Epidermal melanocyte (primary cell): ENCODE results near the gene CD44.

ENCODE experiments used
- DNase-seq: peaks from one replicate; pipeline ENCODE4 v3.0.0; 2011; ENCODE audit warnings: low spot score; ENCODE audit not compliant: insufficient read length

Gene CD44

DNA sequence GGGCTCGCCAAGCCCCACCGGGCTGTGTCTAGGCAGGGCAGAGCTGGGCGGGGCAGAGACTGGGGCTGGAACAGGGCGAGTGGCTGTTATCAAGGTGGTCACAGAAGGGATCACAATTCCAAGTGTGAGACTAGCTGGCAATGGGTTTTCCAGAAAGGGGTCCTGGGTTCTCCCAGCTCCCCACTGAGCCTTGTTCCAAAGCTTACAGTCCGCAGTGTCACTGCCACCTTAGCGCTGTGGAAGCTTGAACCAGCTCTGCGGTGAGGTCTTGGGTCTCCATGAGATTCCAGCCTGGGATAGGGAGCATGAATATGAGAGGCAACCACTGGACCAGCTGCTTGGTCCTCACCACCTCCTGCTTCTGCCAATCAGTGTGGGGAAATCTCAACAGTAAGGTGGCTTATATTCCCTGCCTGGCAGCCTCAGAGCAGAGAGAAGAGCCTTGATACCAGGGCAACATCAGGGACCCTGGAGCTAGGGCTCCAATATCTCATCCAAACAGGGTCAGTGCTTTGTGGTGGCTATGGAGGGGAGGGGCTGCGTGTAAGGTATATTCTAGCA, 831 bp downstream of the CD44 start:
- DNase-seq, result no peak

DNA sequence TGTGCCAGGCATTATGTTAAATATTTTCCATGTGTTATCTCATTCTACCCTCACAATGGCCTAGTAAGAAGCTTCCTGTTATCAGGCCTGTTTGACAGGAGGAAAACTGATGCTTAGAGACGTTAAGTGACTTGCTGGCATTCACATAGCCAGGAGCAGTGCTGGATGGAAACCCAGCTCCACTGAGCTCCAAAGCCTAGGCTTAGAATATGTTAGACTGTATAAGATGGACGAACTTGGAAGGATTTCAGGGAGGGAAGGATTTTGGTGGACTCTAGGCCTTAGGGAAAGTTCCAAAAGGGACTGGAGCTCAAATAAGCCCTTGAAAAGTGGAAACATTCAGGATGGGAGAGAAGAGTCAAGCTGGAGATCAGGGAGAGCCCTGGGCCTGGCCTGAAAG, 2.1 kb downstream of the CD44 start:
- no peak for DNase-seq

DNA sequence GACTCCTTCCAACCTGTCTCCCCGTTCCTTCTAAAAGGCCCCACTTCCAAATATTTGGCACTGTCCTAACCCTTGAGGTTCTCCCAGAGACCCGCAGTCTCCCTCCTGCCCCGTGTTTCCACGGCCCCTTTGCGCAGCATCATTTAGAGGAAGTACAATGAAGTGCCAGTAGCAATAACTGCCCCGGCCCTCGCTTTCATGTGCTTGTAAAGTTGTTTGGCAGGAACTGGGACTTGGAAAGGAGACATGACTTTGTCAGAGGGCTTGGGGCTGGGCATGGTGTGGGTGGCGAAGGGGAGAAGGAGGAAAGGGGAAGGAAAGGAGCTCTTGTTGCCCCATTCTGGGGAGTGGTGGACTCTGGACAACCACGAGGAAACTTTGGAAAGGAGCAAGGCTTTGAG, 2.6 kb downstream of the CD44 start:
- DNase-seq, result no peak

DNA sequence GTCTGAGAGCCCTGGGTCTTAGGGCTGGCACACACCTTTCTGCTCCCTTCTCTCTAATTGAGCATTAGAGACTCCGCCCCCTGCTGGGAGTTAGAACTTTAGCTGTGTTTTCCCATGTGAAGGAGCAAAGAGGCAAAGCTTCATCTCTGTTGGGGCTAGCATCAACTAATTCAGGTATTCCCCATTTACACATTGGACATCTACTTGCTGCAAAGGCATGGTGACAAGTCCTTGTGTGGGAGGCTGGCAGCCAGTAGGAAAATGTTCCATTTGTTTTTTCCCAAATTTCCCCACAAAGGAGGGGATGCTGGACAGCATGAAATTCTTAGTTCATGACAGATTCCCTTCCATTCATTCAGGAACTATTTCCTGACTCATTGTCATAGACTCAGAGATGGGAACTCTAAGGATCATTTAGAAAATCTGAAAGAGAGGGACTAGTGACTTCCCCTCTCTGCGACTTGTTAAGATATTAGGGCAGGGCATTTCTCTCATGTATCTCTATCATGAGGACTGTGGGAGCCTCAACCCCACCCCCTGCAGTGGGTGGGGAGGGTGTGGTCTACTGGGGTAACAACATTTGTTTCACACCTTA, 3.6 kb downstream of the CD44 start:
- DNase-seq, result no peak

DNA sequence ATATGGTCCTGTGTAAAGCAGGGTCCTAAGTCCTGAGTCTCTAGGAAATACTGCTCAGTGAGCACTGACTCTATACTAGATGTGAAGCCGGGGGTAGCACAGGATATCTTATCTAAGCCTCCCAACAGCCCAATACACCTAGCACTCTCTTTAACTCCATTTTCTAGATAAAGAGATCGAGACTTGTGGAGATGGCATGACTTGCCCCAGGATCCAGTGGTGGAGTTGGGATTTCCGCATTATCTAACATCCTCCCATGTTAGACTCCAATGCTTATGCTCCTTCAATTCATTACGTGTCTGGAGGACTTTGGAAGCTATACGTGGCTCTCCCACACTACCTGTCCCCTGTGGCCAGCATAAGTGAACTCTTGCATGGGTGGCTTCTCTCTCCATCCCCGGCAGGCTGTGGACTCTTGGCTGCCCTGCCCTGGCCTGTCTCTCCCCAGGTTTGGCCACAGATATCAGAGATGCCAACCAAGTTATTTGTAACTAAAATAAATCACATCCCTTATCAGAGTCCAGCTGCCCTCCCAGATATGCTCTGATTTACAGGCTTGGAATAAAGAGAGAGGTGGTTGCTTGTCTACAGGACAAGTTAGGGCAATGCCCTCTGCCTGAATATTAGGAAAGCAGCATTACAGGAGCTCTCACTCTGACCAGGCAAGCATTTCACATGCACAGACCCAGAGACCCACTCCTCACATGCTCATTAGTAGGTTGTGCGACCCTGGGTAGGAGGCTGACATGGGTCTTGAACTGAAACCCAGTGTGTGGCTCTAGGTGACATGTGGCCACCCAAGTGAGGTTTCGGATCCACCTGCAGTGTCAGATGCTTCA, 4.5 kb downstream of the CD44 start:
- DNase-seq, result no peak

DNA sequence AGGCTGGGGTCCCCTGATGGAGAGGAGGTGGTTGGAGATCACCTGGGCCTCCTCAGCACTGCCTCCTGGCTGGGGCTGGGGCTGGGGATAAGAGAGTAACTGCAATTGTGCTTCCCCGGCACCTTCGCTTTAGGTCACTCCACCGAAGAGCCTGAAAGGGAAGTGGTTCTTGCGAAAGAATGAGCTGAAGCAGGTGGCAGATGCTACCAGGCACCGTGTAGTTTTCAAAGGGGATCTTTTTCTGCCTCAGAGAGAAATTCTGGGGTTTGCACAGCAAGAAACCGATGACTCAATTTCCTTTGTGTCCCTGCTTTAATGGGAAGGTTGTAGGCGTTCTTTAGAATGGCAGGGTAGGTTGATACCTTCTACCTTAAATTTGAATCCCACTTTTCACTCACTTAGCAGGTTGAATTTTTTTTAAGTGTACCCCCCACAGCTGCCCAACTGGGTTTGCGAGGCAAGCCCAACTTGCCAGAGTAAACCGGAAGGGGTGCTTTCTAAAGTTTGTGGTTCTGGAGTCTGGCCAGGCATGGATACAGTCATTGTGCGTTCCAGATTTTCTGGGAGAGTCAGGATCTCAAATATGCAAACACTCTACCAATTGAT, 5.3 kb downstream of the CD44 start:
- DNase-seq, result no peak

DNA sequence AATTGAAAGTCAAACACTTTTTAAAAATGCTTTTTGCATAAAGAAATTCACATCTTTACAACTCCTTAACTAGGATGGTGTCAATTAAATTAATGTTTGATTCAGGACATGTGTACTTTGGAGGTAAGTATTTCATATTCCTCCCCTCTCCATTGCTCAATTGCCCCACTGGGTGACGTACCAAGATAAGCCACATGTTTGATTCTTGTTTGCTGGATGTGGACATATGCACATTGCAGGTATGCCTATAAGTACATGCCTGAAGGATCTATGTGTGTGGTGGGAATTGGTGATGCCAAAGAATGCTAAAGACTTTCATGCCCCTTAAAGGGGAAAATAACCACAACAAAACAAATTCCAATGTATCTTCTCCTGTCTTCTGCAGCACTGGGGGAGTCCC, 5.8 kb downstream of the CD44 start:
- DNase-seq, result no peak

DNA sequence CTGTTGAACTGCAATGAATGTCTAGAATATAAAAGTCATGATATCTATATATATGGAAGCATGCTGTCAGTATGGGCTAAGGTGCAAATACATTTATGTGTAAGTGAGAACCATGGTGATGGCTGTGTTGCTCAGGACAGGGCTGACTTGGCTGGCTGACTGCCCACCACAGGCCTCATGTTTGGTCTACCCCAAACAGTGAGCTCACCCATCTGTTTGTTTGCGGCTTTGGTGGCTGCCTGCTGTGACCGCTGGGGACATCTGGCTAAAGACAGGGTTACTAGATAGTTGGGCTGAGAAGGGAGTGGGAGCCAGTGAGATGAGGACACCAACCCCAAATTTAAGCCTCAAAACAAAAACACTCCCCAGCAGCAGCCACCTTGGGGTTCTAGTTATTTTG, 6.3 kb downstream of the CD44 start:
- DNase-seq, result no peak

DNA sequence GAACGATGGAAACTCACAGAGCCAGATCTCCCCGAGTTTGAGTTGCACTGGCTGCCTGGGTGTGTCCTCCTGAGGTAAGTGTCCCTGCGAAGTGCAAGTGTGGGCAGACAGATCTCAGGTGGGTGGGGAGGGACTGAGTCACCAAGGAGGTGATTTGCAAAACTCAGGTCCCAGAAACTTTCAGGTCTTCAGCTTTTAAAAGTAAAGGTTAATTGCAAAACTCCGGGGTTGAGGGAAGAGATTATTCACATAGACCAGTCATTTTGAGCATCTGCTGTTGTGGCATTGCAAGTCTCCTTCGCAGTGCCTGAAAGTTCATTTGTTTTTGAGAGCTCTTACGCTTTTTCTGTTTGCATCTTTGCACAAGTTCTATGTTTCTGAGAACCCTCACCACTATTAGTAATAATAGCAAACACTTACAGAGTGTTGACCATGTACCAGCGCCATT, 7.1 kb downstream of the CD44 start:
- no peak for DNase-seq

DNA sequence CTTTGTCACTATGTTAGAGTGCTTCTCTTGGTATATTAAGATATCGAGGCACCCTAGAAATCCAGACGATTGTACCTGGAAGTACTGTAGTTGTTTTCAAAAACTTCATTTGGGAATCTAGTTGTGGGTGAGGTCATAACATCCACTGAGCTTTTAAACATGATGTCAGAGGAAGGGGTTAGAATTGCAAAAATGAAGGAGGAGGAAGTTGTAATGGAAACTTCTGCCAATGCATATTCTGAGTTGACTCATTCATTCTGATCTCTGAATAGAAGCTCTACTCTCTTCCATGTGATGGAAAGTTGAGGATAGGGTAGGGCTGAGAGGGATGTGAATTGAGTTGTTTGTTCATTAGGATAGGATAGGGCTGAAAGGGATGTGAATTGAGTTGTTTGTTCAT, 7.7 kb downstream of the CD44 start:
- DNase-seq, result no peak

DNA sequence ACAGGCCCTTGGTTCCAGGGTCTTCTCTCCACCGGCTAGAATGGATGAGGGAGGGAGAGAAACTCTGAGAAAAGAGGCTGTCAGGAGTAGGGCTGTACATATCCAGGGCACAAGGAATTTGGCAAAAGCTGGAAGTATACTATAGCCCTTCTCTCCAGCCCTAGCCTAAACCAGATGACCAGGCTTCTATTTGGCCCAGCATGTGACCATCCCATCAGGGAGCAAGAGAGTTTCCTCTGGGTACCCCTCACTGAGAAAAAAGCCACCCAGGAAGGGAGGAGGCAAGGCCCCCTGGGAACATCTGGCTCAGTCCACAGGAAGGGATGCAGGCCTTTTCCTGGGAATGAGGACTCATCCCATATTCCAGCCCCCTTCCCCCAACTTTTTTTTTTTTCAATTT, 8.3 kb downstream of the CD44 start:
- no peak for DNase-seq

DNA sequence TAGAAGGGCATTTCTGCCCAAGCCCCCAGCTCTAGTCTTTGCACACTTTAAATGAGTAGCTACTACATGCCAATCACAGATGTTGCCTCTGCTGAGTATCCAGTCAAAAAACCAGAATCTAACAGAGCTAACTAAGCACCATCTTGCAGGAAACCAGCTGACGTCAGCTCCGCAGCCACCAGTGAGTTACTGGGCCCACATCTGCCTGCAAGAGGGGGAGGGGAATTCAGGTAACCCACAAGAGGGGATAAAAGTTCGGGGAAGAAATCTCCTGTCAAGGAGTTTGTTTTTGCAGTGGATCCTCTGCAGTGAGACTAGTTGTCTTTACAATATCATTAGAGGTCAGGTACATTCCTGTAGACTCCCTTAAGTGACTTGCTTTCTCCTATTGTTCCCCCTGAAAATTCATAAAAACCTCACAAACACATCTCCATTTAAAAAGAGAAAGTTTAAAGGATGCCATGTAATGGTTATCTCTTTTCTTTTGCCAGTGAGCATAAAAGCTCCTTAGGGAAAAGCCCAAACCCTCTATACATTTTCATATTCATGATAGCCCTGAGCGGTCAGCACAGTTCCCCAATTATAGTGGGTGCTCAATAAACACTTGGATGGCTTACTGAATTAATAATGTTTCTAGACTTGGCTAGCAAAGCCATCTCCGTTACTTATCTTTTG, 9.3 kb downstream of the CD44 start:
- DNase-seq, result no peak

DNA sequence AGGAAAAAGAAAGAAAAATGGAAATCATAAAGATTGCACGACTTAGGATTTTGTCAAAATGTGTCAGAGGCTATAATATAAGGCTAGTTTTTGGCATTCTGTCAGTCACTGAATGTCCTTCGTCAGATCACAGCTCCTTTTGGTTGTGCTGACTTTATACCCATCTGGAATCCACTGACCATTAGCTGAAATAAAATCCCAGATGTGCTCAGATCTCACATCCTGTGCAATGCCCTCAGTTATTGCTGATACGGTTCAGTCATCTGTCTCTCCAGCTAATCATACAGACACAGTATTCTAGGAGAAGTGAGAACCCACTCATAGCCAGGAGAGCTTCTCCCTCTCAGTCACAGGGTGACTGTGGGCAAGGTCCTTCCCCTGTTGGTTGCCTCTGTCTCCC, 11.5 kb downstream of the CD44 start:
- DNase-seq, result no peak

DNA sequence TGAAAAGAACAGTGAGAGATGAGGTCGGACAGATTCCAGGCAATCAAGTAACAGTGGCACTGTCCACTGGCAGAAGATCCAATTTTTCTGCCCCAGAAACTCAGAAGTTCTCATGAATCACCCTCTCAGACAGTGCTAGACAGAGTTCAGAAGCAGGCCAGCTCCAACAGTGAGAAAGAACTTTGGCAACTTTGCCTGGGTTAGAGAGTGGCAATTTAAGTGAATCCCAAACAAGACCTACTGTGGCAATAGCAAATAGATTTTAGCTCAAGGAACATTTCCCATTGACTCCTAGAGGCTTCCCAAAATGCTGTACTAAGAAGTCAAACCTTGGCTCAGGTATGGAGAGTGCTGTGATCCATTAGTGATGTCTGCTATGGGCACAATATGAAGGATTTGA, 12.3 kb downstream of the CD44 start:
- DNase-seq, result no peak

DNA sequence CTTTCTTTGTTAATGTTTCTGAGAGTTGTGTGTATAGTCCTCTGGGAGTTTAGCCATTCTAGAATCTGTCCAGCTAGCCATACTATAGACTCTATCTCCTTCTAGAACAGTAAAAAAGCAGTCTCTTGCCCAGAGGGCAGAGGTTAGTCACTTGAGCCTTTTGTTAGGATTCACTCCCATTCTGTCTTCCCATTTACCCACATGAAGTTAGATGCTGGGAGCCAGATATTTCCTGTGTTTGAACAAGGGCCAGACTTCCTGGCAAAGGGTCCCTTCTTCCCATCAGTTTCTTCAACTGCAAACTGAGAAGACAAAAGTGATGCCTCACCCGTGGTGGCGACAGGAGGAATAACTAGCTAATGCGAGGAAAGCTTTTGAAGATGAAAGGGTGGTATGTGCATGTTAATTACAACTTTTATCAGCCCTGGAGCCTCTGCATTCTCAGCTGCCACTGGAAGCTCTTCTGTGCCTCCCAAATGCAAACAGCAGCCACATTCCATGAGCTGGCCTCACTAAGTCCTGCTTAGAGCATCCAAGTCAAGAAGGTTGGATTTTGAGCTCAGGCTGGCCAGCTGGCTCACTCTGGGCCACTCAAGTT, 12.8 kb downstream of the CD44 start:
- DNase-seq, result no peak

DNA sequence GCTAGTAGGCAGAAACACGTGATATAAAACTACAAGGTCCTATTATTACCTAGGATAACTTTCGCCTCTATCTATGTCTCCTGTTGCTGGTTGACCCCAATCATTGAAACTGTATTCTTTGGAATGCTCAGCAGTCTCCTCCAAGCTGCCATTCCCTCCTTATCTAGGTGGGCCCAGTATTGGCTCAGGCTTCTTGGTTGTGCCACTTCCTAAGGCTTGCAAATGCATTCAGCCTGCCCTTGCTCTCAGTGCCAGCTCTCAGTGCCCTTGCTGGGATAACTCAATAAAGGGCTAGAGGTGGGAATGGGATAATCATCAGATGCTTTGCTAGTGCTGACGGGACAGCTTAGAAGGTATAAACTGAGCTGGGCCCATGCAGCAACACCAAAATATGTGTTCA, 13.6 kb downstream of the CD44 start:
- no peak for DNase-seq

DNA sequence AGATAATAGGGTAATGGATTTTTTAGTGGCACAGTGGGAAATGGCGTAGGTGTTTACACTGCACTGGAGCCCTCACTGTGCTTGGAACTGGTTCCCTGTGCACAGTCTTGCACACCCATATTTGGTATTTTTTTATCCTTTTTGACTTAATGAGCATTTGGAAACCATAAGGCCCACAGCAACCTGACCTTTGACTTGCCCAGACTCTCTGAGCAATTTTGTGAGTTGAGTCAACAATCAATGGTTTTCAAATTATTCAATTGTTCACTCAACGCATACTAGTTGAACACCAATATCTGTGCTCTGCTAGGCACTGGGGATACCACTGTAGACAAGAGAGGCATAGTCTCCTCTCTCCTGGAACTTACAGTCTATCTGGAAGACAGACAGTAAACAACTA, 14.3 kb downstream of the CD44 start:
- no peak for DNase-seq

DNA sequence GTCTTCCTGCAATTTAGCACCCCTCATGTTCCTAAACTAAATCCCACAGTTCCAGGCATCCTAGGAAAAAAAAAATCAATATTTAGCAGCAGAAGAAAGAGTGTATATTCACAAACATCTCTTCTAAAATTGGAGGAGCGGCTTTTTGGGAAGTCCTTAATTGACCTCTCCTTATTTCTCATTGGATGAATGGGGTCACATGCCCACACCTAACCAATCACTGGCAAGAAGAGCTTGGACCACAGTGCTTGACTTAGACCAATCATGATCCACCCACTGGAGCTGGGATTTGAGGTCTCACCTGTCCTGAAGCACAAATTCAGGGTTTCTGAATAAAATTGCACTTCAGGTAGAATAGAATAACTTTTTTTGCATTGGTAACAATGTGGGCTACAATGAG, 16.0 kb downstream of the CD44 start:
- DNase-seq, result no peak

DNA sequence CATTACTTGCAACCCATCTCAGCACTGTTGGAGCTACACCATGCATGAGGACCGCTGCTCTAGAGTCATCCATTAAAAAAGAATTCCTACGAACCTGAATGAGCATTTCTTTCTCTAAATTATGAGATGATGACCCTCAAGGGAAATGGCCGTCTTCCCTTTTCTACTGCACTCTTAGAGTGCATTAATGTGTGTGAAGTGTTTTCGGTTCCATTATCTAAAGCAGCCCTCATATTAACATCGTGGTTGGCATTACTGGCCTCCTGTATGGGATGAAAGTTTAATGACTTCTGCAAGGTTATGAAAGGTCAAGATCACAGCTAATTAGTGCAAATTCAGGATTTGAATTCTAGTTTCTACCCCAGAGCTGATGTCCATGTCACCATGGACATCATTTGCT, 16.7 kb downstream of the CD44 start:
- no peak for DNase-seq

DNA sequence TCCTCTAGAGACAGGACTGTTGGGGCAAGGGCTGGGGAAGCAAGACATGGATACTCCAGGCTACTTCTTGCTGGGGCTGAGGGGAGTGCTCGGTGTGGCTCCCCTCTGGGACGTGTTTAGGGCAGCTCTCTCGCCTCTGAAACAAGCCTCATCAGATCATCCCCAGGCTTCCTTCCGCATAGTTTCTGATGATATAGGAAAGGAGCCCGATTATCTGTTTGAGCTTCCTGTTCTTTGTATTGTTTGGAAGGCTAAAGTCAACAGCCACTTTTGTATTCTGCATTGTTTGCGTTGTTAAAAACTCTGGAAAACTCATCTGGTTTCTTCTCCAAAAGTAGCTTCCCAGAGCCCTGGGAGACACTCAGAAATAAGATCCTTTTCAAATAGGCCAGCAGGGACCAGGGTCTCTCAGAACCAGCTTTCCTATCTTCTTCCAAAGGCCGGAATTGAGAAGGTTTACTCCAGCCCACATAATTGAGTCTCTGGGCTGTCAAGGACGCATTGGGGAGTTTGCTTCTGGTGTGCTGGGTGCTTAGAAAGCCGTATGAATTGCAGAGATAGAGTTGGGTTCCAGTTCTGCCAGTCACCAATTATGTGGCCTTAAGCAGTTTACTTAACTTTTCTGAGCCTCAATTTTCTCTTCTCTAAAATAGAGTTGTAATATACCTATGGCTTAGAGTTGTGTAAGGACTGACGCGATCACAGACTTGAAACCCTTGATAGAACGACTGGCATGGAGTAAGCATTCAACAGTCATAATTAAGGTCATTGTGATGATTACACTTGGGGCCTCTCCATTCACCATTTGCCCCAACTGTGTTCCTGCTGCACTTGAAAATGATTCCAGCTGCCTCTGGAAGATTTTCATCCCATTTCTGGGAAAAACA, 19.1 kb downstream of the CD44 start:
- no peak for DNase-seq
